OCI-LY1 (cell line): ENCODE measurements around the gene RPL22.

Experiments
- H2AFZ ChIP-seq: fragments of 200-600 bp; sonication (generic), shearing (Covaris generic); 2 replicates; pipeline ENCODE4 v1.6.0; 2014; ENCODE audit warnings: antibody characterized with exemption, mild to moderate bottlenecking, low read length
- H3F3A ChIP-seq: fragments of 200-600 bp; sonication (generic), shearing (Covaris generic); 2 replicates; pipeline ENCODE4 v1.6.0; 2014; ENCODE audit warnings: mild to moderate bottlenecking, antibody characterized with exemption, low read length, moderate library complexity; ENCODE audit not compliant: insufficient read depth
- H3K27ac ChIP-seq: fragments of 200-600 bp; sonication (generic); 2 replicates; pipeline ENCODE4 v1.5.1; 2014; ENCODE audit warnings: low read length, mixed run types, mild to moderate bottlenecking, low read depth; ENCODE audit not compliant: poor library complexity, severe bottlenecking
- H3K27me3 ChIP-seq: fragments of 200-600 bp; sonication (generic); 2 replicates; pipeline ENCODE4 v1.6.0; 2014; ENCODE audit warnings: antibody characterized with exemption, mild to moderate bottlenecking, low read length, moderate library complexity; ENCODE audit not compliant: insufficient read depth
- H3K36me3 ChIP-seq: fragments of 200-600 bp; sonication (generic); 2 replicates; pipeline ENCODE4 v1.6.1; 2014; ENCODE audit warnings: mild to moderate bottlenecking, antibody characterized with exemption, low read length, moderate library complexity, mixed read lengths; ENCODE audit not compliant: insufficient read depth
- H3K4me1 ChIP-seq: fragments of 200-600 bp; sonication (generic); 2 replicates; pipeline ENCODE4 v1.5.1; 2014; ENCODE audit warnings: mild to moderate bottlenecking, low read length, moderate library complexity; ENCODE audit not compliant: insufficient read depth, severe bottlenecking
- H3K4me2 ChIP-seq: fragments of 200-600 bp; sonication (generic), shearing (Covaris generic); 2 replicates; pipeline ENCODE4 v1.6.1; 2014; ENCODE audit warnings: low read length
- H3K4me3 ChIP-seq: fragments of 200-600 bp; sonication (generic); 2 replicates; pipeline ENCODE4 v1.5.1; 2014; ENCODE audit warnings: low read length, low read depth, mild to moderate bottlenecking, mixed read lengths; ENCODE audit not compliant: poor library complexity, severe bottlenecking
- H3K79me2 ChIP-seq: fragments of 200-600 bp; shearing (Covaris generic); 2 replicates; pipeline ENCODE4 v1.6.1; 2016; ENCODE audit warnings: mixed run types, low read length, mixed read lengths; ENCODE audit not compliant: insufficient read depth
- H3K9ac ChIP-seq: fragments of 200-600 bp; sonication (generic), shearing (Covaris generic); 2 replicates; pipeline ENCODE4 v1.6.1; 2014; ENCODE audit warnings: mild to moderate bottlenecking, low read length, mixed read lengths
- H3K9me2 ChIP-seq: fragments of 200-600 bp; sonication (generic), shearing (Covaris generic); 2 replicates; pipeline ENCODE4 v1.6.1; 2014; ENCODE audit warnings: low read depth, mild to moderate bottlenecking, low read length, mixed read lengths
- H3K9me3 ChIP-seq: fragments of 200-600 bp; shearing (Covaris generic); 2 replicates; pipeline ENCODE4 v1.6.1; 2014; ENCODE audit warnings: low read length, mixed read lengths
- H4K20me1 ChIP-seq: fragments of 200-600 bp; sonication (generic), shearing (Covaris generic); 2 replicates; pipeline ENCODE4 v1.6.0; 2016; ENCODE audit warnings: mild to moderate bottlenecking, low read length; ENCODE audit not compliant: insufficient read depth
- EZH2 ChIP-seq: fragments of 200-600 bp; sonication (generic), shearing (Covaris generic); IDR thresholded peaks from 2 replicates; pipeline ENCODE4 v1.8.0; 2017; ENCODE audit warnings: borderline replicate concordance, mixed run types, mild to moderate bottlenecking, antibody characterized with exemption, low read length, moderate library complexity, mixed read lengths
- TF ChIP-seq, protein P1 (sequence below): fragments of 200-600 bp; sonication (generic), shearing (Covaris generic); IDR thresholded peaks from 2 replicates; pipeline ENCODE4 v1.5.1; 2017; ENCODE audit warnings: mild to moderate bottlenecking, antibody characterized with exemption, low read length, moderate library complexity, mixed read lengths

Gene RPL22

DNA sequence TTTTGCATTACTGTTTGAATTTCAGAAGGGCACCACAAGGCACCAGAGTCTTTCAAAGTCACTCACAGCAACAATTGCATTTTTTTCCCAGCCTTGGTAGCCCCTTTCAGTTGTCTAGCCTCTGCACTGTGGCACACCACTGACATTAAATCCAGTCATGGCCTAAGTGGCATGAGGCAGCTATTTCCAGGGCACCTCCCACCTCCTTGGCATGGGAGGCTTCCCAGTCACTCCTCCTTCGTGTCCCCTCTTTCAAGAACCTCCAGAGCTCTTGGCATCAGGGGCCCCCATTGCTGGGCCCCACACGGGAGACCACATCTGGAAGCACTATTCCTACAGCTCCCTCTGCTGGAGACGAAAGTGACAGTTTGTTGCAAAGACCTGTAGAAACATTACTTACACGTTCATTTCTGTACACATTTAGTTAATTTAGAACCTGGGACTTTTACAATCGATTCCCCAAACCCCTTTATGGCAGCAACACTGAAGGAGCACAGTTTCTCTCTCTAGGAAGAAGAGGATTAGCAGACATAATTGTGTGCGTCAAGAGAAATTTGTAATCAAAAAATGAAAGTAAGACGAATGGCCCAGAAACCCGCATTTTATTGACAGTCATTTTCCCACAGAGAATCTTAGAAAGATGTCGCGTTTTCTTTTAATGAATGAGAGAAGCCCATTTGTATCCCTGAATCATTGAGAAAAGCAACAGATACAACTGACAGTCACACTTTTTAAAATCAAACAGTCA, 13.6 kb downstream of the RPL22 start:
- H3K27me3 ChIP-seq = no peaks in the 10 kb centered on the region; the same call in 1 of the 2 replicates
- no peaks in the 10 kb centered on the region for H3F3A ChIP-seq
- no peak overlapping the region for H3K27ac ChIP-seq
- no peak overlapping the region for H3K4me2 ChIP-seq
- no peak overlapping the region for H3K9ac ChIP-seq
- no peak overlapping the region for H3K4me3 ChIP-seq
- H3K9me2 ChIP-seq = no peaks in the 10 kb centered on the region
- H3K36me3 ChIP-seq = peaks cover 65% of the 10 kb centered on the region
- no peak overlapping the region for H2AFZ ChIP-seq
- no peaks in the 10 kb centered on the region for H4K20me1 ChIP-seq
- no peaks in the 10 kb centered on the region for H3K9me3 ChIP-seq
- no peaks in the 10 kb centered on the region for H3K79me2 ChIP-seq
- H3K4me1 ChIP-seq = no peaks in the 10 kb centered on the region
- TF ChIP-seq, protein P1, sequence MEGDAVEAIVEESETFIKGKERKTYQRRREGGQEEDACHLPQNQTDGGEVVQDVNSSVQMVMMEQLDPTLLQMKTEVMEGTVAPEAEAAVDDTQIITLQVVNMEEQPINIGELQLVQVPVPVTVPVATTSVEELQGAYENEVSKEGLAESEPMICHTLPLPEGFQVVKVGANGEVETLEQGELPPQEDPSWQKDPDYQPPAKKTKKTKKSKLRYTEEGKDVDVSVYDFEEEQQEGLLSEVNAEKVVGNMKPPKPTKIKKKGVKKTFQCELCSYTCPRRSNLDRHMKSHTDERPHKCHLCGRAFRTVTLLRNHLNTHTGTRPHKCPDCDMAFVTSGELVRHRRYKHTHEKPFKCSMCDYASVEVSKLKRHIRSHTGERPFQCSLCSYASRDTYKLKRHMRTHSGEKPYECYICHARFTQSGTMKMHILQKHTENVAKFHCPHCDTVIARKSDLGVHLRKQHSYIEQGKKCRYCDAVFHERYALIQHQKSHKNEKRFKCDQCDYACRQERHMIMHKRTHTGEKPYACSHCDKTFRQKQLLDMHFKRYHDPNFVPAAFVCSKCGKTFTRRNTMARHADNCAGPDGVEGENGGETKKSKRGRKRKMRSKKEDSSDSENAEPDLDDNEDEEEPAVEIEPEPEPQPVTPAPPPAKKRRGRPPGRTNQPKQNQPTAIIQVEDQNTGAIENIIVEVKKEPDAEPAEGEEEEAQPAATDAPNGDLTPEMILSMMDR = peak; percentile 66
- no peak for TF ChIP-seq EZH2

DNA sequence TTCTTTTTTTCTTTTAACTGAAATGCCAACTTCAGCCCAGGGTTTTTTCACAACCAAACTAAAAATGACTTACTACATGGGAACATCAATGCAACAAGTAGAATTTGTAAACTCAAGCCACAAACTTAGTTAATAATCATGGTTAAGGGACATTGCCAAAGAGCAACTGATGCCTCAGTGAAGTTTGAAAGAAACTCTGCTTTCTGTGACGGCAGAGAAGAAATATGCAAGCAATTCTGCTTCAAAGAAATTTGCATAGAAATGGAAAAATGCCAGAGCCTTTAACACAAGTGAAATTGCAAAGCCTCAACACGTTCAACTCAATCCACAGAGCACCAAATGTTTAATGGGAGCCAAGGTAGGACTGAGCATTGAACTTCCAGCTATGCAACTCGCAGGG, 14.2 kb downstream of the RPL22 start:
- Histone ChIP-seq H3K27me3 (no peaks in the 10 kb centered on the region; the same call in 1 of the 2 replicates), H3K36me3 (peaks cover 59% of the 10 kb centered on the region), H3K9me3 (no peaks in the 10 kb centered on the region), H2AFZ (no peak overlapping the region), H3K27ac (no peak overlapping the region), H3K4me2 (no peak overlapping the region), H3F3A (no peaks in the 10 kb centered on the region), H3K9me2 (no peaks in the 10 kb centered on the region), H4K20me1 (no peaks in the 10 kb centered on the region), H3K9ac (no peak overlapping the region), H3K4me3 (no peak overlapping the region), H3K79me2 (no peaks in the 10 kb centered on the region), H3K4me1 (no peaks in the 10 kb centered on the region)
- TF ChIP-seq EZH2 = no peak
- TF ChIP-seq, protein P1 = no peak

DNA sequence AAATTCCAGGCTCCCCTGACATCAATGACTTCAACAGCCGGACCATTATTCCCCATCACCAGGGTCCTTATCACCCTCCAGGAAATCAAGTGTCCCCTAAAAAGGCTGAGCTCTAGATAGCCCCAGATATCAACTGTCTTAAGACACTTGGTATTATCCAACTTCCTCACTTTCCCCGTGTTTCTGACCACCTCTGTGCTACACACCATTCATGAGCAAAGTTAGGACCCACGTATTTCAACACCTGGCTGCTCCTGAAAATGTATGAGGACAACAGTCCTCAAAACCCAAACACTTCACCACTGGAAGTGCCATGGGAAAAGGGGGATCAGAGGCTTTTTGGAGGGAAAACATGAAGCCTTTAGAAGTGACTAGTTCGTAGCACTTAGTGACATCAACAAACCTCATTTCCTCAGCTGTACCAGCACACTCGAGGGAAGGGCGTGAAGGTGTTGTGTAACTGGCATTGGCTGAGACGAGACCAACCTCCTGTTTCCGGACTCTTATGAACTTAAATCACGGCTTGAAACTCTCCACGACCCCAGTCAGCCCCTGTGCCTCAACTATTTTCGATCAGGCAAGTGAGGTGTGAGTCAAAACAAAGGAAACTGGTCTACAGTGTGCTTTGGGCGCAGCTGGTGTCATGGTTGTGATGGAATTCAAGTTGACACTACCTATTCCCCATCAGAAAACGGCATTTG, 15.2 kb downstream of the RPL22 start:
- Histone ChIP-seq H4K20me1 (no peaks in the 10 kb centered on the region), H3K27ac (no peak overlapping the region), H3K27me3 (no peaks in the 10 kb centered on the region; the same call in 1 of the 2 replicates), H2AFZ (no peak overlapping the region), H3K9ac (no peak overlapping the region), H3K4me1 (no peaks in the 10 kb centered on the region), H3K9me2 (no peaks in the 10 kb centered on the region), H3K79me2 (no peaks in the 10 kb centered on the region), H3K9me3 (no peaks in the 10 kb centered on the region), H3F3A (no peaks in the 10 kb centered on the region), H3K4me2 (no peak overlapping the region), H3K4me3 (no peak overlapping the region), H3K36me3 (peaks cover 49% of the 10 kb centered on the region)
- TF ChIP-seq EZH2 = no peak
- TF ChIP-seq, protein P1 = no peak
